A673 (cell line): Measurements from ENCODE around the gene KMT2C. TPM values are rescaled to one million over a fixed set of nuclear protein-coding genes. Genes with fewer than 3 reads are reported as not detected.

Experiments used
- BruUV-seq: library from RNA; stranded (reverse); fragments of 400-500 nt; replicated peaks from 2 replicates; lab custom pipeline; 2021; lab: Mats Ljungman, UMichigan
- CTCF ChIA-PET: fragments of 300-600 bp; sonication (Branson Sonifier 250); formaldehyde crosslinking; loops from one replicate; lab custom pipeline; 2022; ENCODE audit warnings: antibody characterized with exemption; lab: Charles Lee
- POLR2A ChIA-PET: fragments of 300-600 bp; sonication (Branson Sonifier 250); formaldehyde crosslinking; loops from one replicate; lab custom pipeline; 2022; ENCODE audit warnings: antibody characterized with exemption; ENCODE audit not compliant: low non-redundant PET; lab: Charles Lee
- DNase-seq: peaks from one replicate; pipeline ENCODE4 v3.0.0-alpha.2; 2015; ENCODE audit warnings: low spot score
- H3K27ac ChIP-seq: fragments of 200-600 bp; sonication (generic); 2 replicates; pipeline ENCODE4 v1.5.1; 2016; ENCODE audit warnings: mixed run types, low read depth, mild to moderate bottlenecking, mixed read lengths, antibody characterized with exemption, low read length; ENCODE audit not compliant: poor library complexity, severe bottlenecking
- H3K27me3 ChIP-seq: fragments of 200-600 bp; sonication (generic); replicated peaks from 2 replicates; pipeline ENCODE4 v1.6.1; 2017; ENCODE audit warnings: mixed run types, low read depth, mild to moderate bottlenecking, mixed read lengths, antibody characterized with exemption, low read length; ENCODE audit not compliant: insufficient read depth, poor library complexity
- H3K36me3 ChIP-seq: fragments of 200-600 bp; sonication (generic); 2 replicates; pipeline ENCODE4 v1.6.1; 2016; ENCODE audit warnings: mixed run types, mild to moderate bottlenecking, mixed read lengths, antibody characterized with exemption, low read length; ENCODE audit not compliant: insufficient read depth, poor library complexity, severe bottlenecking
- H3K4me1 ChIP-seq: fragments of 200-600 bp; sonication (generic); 2 replicates; pipeline ENCODE4 v1.6.1; 2017; ENCODE audit warnings: mixed run types, mild to moderate bottlenecking, mixed read lengths, antibody characterized with exemption, low read length; ENCODE audit not compliant: insufficient read depth, poor library complexity, severe bottlenecking
- H3K4me3 ChIP-seq: fragments of 200-600 bp; sonication (generic); 2 replicates; pipeline ENCODE4 v1.5.1; 2016; ENCODE audit warnings: low read depth, mixed run types, mild to moderate bottlenecking, mixed read lengths, low read length; ENCODE audit not compliant: poor library complexity, severe bottlenecking
- H3K9me3 ChIP-seq: fragments of 200-600 bp; sonication (generic); 2 replicates; pipeline ENCODE4 v1.6.1; 2016; ENCODE audit warnings: mixed run types, low read depth, mild to moderate bottlenecking, mixed read lengths, antibody characterized with exemption, low read length; ENCODE audit not compliant: poor library complexity, severe bottlenecking
- EZH2 ChIP-seq: fragments of 200-600 bp; sonication (generic); IDR thresholded peaks from 2 replicates; pipeline ENCODE4 v1.6.1; 2017; ENCODE audit warnings: borderline replicate concordance, low read depth, mild to moderate bottlenecking, mixed read lengths, antibody characterized with exemption, low read length; ENCODE audit not compliant: poor library complexity, severe bottlenecking
- intact Hi-C: fragments of 100-400 bp; cut with micrococcal nuclease; formaldehyde crosslinking; loops from one replicate; pipeline ENCODE4 v1.10.0; 2022; ENCODE audit not compliant: unreplicated experiment
- total RNA-seq: library from RNA; stranded (reverse); gene quantifications from 2 replicates; pipeline ENCODE4 v1.2.3, GENCODE V29; 2021
- TF ChIP-seq, protein P1 (sequence below): fragments of 300-800, 200-600 bp; sonication (generic); conservative IDR thresholded peaks from 2 replicates; pipeline ENCODE4 v1.5.1; 2017; ENCODE audit warnings: low read depth, mild to moderate bottlenecking, antibody characterized with exemption, low read length, moderate library complexity, mixed read lengths

The KMT2C gene
- total RNA-seq, 1 experiment from 2014 or later: 52.9 TPM

DNA sequence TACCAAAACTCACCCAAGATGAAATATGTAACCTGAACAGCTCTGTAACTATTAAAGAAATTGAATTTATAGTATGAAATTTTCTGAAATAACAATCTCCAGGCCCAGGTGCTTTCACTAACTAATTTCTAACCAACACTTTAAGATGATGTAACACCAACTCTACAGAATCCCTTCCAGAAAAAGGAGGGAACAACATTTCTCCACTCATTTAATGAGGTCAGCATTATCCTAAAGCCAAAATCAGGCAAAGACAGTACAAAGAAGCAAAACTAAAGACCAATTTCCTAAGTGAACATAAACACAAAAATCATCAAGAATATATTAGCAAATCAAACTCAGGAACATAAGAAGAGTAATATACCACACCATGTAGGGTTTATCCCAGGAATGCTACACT, 65.5 kb downstream of the KMT2C start:
- no TSS peak for BruUV-seq
- H3K4me3 ChIP-seq: no peak overlapping the region
- intact Hi-C loops: no loop called here
- no peak overlapping the region for H3K27ac ChIP-seq
- TF ChIP-seq, protein P1, sequence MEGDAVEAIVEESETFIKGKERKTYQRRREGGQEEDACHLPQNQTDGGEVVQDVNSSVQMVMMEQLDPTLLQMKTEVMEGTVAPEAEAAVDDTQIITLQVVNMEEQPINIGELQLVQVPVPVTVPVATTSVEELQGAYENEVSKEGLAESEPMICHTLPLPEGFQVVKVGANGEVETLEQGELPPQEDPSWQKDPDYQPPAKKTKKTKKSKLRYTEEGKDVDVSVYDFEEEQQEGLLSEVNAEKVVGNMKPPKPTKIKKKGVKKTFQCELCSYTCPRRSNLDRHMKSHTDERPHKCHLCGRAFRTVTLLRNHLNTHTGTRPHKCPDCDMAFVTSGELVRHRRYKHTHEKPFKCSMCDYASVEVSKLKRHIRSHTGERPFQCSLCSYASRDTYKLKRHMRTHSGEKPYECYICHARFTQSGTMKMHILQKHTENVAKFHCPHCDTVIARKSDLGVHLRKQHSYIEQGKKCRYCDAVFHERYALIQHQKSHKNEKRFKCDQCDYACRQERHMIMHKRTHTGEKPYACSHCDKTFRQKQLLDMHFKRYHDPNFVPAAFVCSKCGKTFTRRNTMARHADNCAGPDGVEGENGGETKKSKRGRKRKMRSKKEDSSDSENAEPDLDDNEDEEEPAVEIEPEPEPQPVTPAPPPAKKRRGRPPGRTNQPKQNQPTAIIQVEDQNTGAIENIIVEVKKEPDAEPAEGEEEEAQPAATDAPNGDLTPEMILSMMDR: no peak
- no peak for TF ChIP-seq EZH2
- no peaks in the 10 kb centered on the region for H3K4me1 ChIP-seq
- ChIA-PET POLR2A (no interaction called here), CTCF (no interaction called here)
- H3K36me3 ChIP-seq: no peaks in the 10 kb centered on the region
- no peak for DNase-seq
- H3K27me3 ChIP-seq: no peaks in the 10 kb centered on the region
- no peaks in the 10 kb centered on the region for H3K9me3 ChIP-seq

DNA sequence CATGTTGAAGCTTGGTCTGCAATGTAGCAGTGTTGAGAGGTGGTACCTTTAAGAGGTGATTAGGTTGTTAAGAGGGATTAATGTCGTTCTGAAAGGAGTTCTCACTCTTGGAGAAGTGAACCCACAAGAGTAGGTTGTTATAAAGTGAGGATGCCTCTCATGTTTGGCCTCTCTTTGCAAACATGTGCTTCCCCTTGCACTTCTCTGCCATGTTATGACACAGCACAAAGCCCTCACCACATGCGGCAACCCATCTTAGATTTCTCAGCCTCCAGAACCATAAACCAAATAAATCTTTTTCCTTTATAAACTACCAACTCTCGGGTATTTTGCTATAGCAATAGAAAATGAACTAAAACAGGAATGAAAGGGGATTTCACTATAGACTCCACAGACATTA, 66.3 kb downstream of the KMT2C start:
- no peak for TF ChIP-seq EZH2
- TF ChIP-seq, protein P1: no peak
- H3K27me3 ChIP-seq: no peaks in the 10 kb centered on the region
- CTCF ChIA-PET: no interaction called here
- H3K4me3 ChIP-seq: no peak overlapping the region
- intact Hi-C loops: no loop called here
- no peak for DNase-seq
- H3K36me3 ChIP-seq: no peaks in the 10 kb centered on the region
- no peak overlapping the region for H3K27ac ChIP-seq
- no peaks in the 10 kb centered on the region for H3K4me1 ChIP-seq
- H3K9me3 ChIP-seq: no peaks in the 10 kb centered on the region
- BruUV-seq: no TSS peak
- POLR2A ChIA-PET: no interaction called here

DNA sequence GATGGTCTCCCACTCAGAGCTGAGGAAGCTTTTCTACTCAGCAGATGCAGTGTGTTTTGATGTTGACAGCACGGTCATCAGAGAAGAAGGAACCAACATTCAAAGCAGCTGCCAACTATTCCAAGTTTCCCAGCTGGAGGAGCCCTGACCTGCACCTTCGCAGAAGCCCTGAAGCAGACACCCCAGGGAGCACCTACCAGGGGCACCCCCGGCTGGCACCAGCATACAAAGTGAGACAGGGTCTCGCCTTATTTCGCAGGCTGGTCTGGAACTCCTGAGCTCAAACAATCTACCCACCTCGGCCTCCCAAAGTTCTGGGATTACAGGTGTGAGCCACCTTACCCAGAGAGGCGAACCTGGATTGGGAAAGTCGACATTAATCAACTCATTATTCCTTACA, 68.6 kb downstream of the KMT2C start:
- no peaks in the 10 kb centered on the region for H3K36me3 ChIP-seq
- intact Hi-C loops: no loop called here
- ChIA-PET POLR2A (no interaction called here), CTCF (no interaction called here)
- H3K27ac ChIP-seq: no peak overlapping the region
- TF ChIP-seq, protein P1: no peak
- no peak for TF ChIP-seq EZH2
- H3K27me3 ChIP-seq: no peaks in the 10 kb centered on the region
- no peak for DNase-seq
- no peak overlapping the region for H3K4me3 ChIP-seq
- H3K9me3 ChIP-seq: no peaks in the 10 kb centered on the region
- BruUV-seq: no TSS peak
- no peaks in the 10 kb centered on the region for H3K4me1 ChIP-seq
